Stimulated activated CD8-positive, alpha-beta memory T cell treated with anti-CD3 and anti-CD28 coated beads, Interleukin-12 subunit alpha, Interleukin-12 subunit beta, amount 100 ng/mL, for 1 hour (primary cell): ENCODE measurements around the gene HSCB.
A peak's percentile ranks its signal among the peaks of the same experiment; 100 is the strongest.
"Not testable (repeated sequence)": the region's sequence is repeated elsewhere in the genome, so short reads cannot be mapped to it uniquely, and the experiment has no call there.

Experiments used
- DNase-seq: peaks from one replicate; pipeline ENCODE4 v3.0.0-alpha.2; 2020; ENCODE audit warnings: low read depth

Gene HSCB

GRCh38 chr22:28741200-28741784 is 547 bp upstream of the HSCB start:
- DNase-seq, result no peak

- DNase-seq, result no peak
Measured at GRCh38 chr22:28742562-28742962, 723 bp downstream of the HSCB start.

- no peak for DNase-seq
Measured at GRCh38 chr22:28743852-28744251, 2.0 kb downstream of the HSCB start.

GRCh38 chr22:28750471-28750881 is 8.6 kb downstream of the HSCB start:
- DNase-seq, result no peak

- not testable (repeated sequence) for DNase-seq
Measured at GRCh38 chr22:28754512-28754911, 12.7 kb downstream of the HSCB start.

- DNase-seq, result no peak
Measured at GRCh38 chr22:28759861-28760560, 18.2 kb downstream of the HSCB start.

GRCh38 chr22:28761449-28761755 is 19.6 kb downstream of the HSCB start:
- no peak for DNase-seq

- not testable (repeated sequence) for DNase-seq
Measured at GRCh38 chr22:28762000-28762399, 20.2 kb downstream of the HSCB start.

- DNase-seq, result no peak
Measured at GRCh38 chr22:28766628-28767027, 24.8 kb downstream of the HSCB start.

GRCh38 chr22:28768701-28769393 is 27.0 kb downstream of the HSCB start:
- DNase-seq, result no peak

- DNase-seq, result no peak
Measured at GRCh38 chr22:28769394-28770085, 27.7 kb downstream of the HSCB start.

GRCh38 chr22:28771195-28771791 is 29.5 kb downstream of the HSCB start:
- DNase-seq, result no peak

- peak; percentile 89 for DNase-seq
Measured at GRCh38 chr22:28772633-28773460, 31.0 kb downstream of the HSCB start, which contains the start of gene CCDC117. Gene CCDC117 (plus strand): TSS chr22:28772695. CDS start chr22:28772850, 155 bp downstream.

GRCh38 chr22:28773461-28773867 is 31.6 kb downstream of the HSCB start:
- DNase-seq, result no peak

GRCh38 chr22:28774378-28774777 is 32.5 kb downstream of the HSCB start:
- no peak for DNase-seq

- no peak for DNase-seq
Measured at GRCh38 chr22:28779833-28780232, 38.0 kb downstream of the HSCB start.

GRCh38 chr22:28780296-28780695 is 38.5 kb downstream of the HSCB start:
- DNase-seq, result no peak

- no peak for DNase-seq
Measured at GRCh38 chr22:28783786-28784671, 42.2 kb downstream of the HSCB start.

- DNase-seq, result no peak
Measured at GRCh38 chr22:28788601-28789000, 46.8 kb downstream of the HSCB start.

- no peak for DNase-seq
Measured at GRCh38 chr22:28791124-28791523, 49.3 kb downstream of the HSCB start.
